Measurements from ENCODE around the gene RBBP5.

RBBP5 gene

GRCh38 chr1:205121660-205122488 is at the start of gene RBBP5:
RBBP5 (minus strand) TSS chr1:205121978; CDS start chr1:205121873, 105 bp downstream.
- peak within 1 kb of the TSS; percentile 88 for H3K27ac ChIP-seq
- peak; percentile 98 for TF ChIP-seq CTCF (IDR thresholded peaks at IDR 0.05)
- TF ChIP-seq ZFX (IDR thresholded peaks at IDR 0.05; ENCODE audit: borderline replicate concordance) = no peak

- no peak overlapping the region for H3K27ac ChIP-seq
- TF ChIP-seq CTCF (IDR thresholded peaks at IDR 0.05) (no peak), ZFX (IDR thresholded peaks at IDR 0.05; ENCODE audit: borderline replicate concordance) (no peak)
Measured at GRCh38 chr1:205171369-205171768, 49.6 kb upstream of the RBBP5 start.

GRCh38 chr1:205170532-205171269 is 48.9 kb upstream of the RBBP5 start:
- TF ChIP-seq ZFX (IDR thresholded peaks at IDR 0.05; ENCODE audit: borderline replicate concordance) = no peak
- TF ChIP-seq CTCF (IDR thresholded peaks at IDR 0.05) = no peak

GRCh38 chr1:205169248-205169647 is 47.5 kb upstream of the RBBP5 start:
- H3K27ac ChIP-seq = no peak overlapping the region
- TF ChIP-seq CTCF (IDR thresholded peaks at IDR 0.05) (no peak), ZFX (IDR thresholded peaks at IDR 0.05; ENCODE audit: borderline replicate concordance) (no peak)

More at GRCh38 chr1:205170532-205171269, 48.9 kb upstream of the RBBP5 start:
- H3K27ac ChIP-seq = no peak overlapping the region

GRCh38 chr1:205168291-205168690 is 46.5 kb upstream of the RBBP5 start:
- TF ChIP-seq ZFX (IDR thresholded peaks at IDR 0.05; ENCODE audit: borderline replicate concordance) = no peak
- TF ChIP-seq CTCF (IDR thresholded peaks at IDR 0.05) = no peak
- H3K27ac ChIP-seq = no peak overlapping the region

GRCh38 chr1:205162301-205162700 is 40.5 kb upstream of the RBBP5 start:
- TF ChIP-seq CTCF (IDR thresholded peaks at IDR 0.05) = no peak
- no peak for TF ChIP-seq ZFX (IDR thresholded peaks at IDR 0.05; ENCODE audit: borderline replicate concordance)
- no peak overlapping the region for H3K27ac ChIP-seq

GRCh38 chr1:205161076-205161475 is 39.3 kb upstream of the RBBP5 start:
- H3K27ac ChIP-seq = no peak overlapping the region
- TF ChIP-seq CTCF (IDR thresholded peaks at IDR 0.05) (no peak), ZFX (IDR thresholded peaks at IDR 0.05; ENCODE audit: borderline replicate concordance) (no peak)

Measured in 22Rv1 (cell line).